ENCODE measurements around the gene TTYH1.
"Not testable (repeated sequence)": the region's sequence is repeated elsewhere in the genome, so short reads cannot be mapped to it uniquely, and the experiment has no call there.

TTYH1 gene

DNA sequence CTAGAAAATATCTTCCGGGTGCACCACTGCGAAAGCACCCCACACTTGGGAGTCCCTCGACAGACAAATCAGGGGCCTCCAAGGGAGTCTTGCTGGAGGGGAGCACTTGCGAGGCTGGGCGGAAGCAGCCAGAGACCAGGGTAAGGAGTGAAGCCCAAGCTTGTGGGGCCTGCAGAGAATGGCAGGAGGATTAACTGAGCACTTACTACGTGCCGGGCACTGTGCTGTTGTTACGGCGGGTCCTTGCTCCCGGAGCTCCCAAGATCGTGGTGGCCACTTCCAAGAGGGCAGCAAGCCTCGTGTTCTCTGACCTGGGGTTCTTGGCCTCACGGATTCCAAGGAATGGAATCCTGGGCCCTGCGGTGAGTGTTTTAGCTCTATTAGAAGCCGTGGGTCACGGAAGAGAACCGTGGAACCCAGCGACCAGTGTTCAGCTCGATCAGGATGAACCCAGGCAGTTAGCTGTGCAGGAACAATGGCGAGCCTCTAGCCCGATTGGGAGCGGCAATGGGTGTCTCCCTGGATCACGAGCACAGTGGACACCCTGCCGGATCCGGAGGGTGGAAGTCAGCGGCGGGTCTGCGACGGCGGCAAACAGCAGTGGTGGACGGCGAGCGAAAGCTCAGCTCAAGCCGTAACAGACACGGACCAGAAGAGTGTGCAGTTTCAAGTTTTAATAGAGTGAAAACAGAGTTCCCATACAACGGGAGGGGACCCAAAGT is 9.6 kb downstream of the TTYH1 start:
- DNase-seq, result no peak

DNA sequence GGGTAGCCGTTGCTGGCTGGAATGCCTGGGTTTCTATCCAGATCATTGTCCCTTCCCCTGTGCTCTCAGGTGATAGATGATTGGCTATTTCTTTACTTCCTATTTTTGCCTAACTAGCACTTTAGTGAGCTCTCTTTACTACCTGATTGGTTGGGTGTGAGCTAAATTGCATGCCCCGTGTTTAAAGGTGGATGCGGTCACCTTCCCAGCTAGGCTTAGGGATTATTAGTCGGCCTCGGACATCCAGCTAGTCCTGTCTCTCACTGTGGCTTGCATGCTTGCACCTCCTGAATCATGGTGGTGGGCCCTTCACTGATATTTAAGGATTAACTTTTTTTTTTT is 10.1 kb downstream of the TTYH1 start:
- DNase-seq, result no peak

DNA sequence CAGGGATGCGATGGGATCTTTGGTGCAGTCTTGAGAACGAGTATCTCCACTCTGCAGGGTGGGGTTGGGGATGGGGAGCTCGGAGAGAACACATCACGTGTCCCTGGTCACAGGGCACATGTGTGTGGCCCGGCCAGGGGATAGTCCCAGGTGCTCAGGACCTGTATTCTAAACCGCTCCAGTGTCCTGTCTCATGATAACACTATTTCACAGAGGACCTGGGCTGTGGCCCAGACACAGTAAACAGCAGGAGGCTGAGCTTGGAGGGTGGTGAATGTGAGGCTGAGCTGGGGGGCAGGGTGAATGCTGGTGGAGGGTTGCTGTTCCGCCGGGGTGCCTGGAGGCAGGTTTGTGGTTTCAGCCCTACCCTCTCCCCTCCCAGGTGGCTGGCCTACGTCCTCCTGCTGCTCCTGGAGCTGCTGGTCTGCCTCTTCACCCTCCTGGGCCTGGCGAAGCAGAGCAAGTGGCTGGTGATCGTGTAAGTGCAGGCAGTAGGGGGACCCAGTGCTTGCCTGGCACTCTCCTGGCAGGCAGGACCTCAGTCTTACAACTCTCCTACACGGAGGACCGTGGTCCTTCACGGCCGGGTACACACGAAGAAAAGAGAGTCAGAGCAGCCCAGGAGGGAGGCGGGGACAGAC is 11.1 kb downstream of the TTYH1 start:
- DNase-seq, result no peak

DNA sequence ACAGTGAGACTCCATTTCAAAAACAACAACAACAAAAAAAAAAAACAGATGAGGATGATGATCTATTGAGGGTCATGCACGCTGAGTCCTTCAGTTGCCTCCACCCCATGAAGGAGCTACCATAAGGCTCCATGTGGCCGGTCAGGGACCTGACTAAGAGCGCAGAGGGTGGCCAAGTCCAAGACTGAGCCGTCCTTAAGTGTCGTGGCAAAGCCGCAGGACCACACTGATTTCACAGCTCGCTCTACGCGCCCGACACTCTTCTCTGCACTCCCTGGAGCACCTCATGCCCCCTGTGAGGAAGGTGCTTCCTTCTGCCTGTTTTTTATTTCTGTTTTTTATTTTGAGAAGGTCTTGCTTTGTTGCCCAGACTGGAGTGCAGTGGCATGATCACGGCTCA is 12.3 kb downstream of the TTYH1 start:
- no peak for DNase-seq

DNA sequence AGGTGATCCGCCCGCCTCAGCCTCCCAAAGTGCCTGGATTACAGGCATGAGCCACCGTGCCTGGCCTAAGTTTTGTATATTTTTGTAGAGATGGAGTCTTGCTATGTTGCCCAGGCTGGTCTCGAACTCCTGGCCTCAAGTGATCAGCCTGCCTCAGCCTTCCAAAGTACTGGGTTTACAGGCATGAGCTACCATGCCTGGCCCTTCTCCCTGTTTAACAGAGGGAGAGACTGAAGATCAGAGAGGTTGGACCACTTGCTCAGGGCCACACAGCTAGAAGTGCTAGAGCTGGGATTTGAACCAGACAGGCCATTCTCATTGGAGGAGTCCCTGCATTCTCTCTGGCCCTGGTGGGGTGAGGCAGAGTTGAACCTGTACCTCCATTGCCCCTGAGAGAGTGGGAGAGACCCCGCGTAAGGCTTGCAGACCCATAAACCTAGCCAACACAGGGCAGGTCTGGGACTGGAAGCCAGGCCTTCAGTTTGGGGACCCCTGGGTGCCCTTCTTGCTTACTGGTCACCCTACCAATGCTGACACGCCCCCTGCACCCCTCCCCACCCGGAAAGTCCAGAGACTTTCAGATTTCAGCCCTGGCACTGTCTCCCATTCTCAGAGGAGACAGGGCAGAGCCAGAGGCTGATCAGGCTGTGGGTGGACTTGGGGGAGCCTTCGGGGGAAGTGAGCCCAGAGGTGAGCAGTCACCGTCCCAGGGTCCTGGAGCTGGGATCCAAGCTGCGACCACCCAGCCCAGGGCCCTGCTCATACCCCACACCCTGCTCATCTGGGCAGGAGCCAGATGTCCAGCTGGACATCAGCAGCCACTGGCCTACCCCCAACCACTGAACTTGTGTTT is 13.3 kb downstream of the TTYH1 start:
- no peak for DNase-seq

DNA sequence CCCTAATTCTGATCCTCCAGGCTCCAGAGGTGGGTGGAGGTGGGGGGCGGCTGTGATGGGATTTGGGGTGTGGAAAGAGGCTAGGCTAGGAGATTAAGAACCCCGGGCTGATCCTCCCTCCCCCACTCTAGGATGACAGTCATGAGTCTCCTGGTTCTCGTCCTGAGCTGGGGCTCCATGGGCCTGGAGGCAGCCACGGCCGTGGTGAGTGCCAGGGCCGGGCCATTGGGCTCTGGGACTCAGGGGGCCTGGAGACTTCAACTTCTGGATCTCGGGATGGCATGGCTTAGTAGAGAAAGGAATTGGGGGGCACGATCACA is 13.9 kb downstream of the TTYH1 start:
- DNase-seq, result no peak

DNA sequence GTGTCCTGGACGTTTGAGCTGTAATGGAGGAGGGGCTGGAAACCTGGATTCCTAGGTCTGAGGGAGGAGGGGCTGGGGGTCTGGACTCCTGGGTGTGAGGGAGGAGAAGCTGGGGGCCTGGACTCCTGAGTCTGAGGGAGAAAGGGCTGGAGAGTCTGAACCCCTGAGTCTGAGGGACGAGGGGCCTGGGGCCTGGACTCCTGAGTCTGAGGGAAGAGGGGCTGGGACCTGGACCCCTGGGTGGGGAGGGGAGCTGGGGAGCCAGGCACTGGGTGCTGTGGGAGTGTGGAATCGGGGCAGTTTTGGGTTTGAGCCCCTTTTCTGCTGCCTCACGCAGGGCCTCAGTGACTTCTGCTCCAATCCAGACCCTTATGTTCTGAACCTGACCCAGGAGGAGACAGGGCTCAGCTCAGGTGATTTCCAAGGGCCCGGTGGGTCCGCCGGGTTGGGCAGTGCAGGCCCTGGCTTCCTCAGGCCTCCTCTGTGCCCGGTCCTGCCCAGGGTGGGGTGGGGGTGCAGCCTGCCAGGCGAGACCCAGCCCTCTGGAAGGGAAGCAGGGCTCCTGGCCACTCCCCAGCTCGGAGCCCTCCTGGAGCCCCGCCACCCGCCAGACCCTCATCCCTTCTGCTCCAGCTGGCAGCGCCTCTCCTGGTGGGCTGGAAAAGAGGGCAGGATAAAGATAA is 14.4 kb downstream of the TTYH1 start:
- DNase-seq, result no peak

DNA sequence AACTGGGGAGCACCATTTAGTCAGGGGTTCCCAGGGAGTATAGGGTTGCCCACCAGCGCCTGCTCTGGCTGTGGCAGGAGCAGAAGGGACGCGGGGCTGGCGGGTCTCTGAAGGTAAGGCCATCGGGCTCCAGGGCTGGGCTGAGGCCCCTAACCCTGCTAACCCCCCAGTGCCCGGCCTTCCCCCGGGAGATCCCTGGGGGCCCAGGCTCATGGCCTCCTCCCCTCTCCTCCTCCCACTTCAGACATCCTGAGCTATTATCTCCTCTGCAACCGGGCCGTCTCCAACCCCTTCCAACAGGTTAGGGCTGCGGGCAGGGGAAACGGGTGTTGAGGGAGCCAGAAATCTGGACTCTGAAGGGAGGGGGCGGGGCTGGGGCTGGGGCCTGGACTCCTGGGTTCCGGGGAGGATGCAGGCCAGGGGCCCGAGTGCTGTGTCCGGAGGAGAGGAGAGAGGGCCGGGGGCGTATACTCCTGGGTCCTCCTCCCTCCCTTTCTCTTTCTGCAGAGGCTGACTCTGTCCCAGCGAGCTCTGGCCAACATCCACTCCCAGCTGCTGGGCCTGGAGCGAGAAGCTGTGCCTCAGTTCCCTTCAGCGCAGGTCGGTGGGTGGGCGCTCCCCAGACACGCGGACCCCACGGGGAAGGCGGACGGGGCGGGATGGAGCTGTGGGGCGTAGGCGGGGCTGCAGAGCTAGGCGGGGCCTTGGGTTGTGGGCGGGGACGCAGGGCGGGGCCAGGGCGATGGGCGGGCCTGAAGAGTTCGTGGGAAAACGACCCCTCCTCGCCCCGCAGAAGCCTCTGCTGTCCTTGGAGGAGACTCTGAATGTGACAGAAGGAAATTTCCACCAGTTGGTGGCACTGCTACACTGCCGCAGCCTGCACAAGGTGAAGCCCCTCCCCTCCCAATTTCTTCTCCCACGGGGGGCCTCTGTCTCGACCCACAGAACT is 15.3 kb downstream of the TTYH1 start:
- DNase-seq, result no peak

DNA sequence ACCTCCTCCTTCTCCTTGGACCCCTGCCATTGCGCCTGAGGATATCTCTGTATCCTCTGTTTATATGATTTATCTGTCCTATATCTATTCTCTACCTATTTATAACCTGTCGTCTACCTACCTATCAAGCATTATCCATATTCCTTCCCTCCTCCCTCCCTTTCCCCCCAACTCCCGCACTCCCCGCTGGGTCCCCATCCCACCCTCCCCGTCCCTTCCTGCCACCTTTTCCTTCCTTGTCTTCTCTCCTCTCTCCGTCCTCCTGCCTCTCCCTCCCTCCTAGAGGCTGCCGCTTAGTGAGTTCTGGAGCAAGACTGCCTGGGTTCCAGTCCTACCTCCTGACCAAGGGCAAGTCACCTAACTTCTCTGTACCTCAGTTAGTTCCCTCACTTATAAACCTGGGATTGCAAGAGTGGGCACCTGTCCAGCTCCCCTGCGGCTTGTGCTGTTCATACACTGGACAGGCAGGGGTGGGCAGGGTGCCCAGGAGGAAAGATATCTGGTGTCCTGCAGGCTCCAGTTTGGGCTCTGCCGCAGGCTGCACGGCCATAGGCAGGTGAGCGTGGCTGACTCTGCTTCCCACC is 16.1 kb downstream of the TTYH1 start:
- no peak for DNase-seq

DNA sequence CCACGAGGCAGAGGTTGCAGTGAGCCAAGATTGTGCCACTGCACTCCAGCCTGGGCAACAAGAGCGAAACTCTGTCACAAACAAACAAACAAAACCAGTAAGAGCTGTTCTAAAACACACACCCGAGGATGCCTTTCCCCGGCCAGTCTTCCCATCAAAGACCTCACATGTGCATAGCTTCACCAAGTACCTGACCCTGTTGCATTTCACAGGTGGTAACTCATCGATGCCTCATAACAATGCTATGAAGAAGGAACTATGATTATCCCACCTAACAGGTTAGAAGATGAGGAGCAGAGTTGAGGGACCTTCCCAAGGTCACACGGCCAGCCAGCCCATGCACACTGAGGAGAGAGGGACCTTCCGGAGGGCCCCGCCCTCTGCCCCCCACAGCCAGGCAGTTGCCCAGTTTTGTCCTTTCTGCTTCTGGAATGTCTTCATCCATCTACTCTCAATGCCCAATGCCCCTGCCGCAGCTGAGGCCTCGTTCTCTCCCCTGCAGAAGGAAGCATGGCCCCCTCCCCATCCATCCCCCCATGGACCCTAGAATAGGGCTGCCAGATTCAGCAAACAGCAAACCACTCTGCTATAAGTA is 17.0 kb downstream of the TTYH1 start:
- DNase-seq, result no peak

DNA sequence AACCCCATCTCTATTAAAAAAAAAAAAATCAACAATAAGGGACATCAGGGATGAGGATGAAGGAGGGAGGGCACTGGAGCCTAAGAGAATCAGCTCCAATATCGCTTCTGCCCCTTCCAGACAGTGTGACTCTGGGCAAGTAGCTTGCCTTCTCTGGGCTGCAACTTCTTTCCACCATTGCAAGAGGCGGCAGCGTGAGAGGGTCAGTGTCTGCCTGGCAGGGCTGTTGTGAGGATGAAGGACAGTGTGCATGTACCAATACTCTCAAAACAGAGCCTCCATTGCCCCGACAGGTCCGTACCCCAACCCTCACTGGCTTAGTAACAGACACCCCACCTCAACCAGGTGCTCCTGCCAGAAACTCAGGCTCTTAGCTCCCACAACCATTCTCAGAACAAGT is 18.4 kb downstream of the TTYH1 start:
- DNase-seq, result no peak

DNA sequence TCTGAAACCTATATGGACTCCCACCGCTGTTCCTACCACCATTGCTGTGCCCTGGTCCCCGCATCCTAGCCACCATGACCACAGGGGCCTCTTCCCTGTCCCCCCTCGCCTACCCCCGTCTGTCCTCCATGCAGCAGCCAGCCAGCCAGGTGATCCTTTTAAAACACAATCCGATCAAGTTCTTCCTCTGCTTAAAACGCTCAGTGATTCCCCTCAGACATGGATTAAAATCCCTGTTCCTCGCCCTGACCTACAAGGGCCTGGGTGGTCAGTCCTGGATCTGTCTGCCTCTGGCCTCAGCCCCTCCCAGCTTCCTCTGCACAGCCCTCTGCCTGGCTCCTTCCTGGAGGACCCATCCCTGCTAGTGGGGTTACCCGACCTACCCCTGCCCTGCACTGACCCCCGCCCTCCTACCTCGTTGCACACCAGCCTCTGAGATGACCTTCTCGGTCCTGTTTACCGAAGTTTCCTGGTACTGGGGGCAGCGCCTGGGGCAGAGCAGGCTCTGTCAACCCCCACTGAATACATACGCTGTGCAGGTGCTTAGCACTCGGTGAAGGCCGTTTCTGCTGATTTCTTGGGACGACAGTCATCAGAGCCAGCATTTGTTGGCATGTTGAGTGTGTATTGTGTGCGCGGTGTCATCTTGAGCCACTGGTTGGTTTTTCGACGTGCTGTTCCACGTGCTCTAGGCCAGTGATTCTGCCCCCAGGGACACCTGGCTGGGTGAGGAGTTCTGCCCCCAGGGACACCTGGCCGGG is 19.0 kb downstream of the TTYH1 start:
- no peak for DNase-seq

DNA sequence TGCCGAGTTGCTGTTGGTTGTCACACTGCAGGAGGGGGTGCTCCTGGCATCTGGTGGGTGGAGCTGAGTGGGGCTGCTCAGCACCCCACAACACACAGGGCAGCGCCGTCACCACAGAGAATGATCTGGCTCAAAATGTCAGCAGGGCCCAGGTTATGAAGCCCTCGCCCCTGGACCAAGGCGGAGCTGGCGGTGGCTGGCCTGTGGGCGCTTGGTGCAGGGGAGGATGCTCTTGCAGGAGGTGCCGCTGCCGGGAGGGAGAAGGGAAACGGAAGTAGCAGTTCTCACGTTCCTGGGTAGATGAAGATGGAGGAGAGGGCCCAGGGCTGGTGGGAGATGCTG is 19.6 kb downstream of the TTYH1 start:
- DNase-seq, result no peak

DNA sequence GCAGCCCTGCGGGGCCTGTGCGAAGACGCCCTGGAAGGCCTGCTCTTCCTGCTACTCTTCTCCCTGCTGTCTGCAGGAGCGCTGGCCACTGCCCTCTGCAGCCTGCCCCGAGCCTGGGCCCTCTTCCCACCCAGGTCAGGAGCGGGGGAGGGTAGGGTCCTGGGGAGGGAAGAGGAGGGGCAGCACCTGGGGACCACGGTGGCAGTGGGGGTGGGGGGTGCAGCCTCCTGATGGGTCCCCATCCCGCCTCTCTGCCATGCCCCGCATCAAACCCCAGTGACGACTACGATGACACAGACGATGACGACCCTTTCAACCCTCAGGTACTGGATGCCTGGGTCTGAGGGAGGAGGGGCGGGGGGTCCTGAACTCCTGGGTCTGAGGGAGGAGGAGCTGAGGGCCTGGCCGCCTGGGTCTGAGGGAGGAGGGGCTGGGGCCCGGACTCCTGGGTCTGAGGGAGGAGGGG is 20.3 kb downstream of the TTYH1 start:
- DNase-seq, result no peak

DNA sequence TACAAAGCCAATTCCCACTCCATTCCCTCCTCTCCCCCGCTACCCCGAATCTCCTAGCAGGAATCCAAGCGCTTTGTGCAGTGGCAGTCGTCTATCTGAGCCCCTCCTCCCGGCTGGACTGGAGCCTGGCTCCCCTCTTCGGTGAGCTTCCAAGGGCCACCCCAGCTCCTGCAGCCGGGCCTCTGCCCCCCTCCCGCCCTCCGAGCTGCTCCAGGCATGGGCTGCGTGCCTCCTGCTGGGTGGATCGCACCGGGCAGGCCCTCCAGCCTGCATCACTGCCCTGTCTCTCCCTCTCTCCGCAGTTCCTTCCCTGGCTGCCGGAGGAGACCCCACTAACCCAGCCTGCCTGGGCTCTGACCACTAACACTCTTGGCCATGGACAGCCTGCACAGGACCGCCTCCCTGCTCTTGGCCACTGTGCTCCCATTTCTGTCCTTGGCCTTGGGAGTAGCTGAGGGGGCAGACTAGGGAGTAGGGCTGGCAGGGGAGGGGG is 20.8 kb downstream of the TTYH1 start:
- DNase-seq, result no peak

DNA sequence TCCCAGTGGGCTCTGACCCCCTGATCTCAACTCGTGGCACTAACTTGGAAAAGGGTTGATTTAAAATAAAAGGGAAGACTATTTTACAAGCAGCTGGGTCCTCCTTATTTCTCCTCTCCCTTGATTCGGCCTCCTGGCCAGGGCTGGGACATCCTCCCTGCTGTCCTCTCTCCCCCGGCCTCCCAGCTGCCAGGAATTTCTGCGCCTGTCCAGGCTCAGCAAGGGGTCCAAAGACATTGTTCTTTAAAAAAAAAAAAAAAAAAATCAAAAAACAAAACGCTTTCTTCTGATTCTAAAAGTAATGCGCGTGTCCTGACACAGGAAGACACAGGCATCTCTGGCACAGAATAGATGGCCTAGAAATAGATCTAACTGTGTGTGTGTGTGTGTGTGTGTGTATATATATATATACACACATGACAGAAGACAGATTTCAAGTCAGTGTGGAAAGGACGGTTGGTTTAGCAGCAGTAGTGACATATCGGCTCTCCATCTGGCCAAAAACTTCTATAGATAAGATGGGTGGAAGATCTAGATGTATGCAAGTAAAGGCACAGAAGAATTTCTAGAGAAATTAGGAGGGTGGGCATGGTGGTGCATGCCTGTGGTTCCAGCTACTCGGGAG is 21.5 kb downstream of the TTYH1 start:
- no peak for DNase-seq

DNA sequence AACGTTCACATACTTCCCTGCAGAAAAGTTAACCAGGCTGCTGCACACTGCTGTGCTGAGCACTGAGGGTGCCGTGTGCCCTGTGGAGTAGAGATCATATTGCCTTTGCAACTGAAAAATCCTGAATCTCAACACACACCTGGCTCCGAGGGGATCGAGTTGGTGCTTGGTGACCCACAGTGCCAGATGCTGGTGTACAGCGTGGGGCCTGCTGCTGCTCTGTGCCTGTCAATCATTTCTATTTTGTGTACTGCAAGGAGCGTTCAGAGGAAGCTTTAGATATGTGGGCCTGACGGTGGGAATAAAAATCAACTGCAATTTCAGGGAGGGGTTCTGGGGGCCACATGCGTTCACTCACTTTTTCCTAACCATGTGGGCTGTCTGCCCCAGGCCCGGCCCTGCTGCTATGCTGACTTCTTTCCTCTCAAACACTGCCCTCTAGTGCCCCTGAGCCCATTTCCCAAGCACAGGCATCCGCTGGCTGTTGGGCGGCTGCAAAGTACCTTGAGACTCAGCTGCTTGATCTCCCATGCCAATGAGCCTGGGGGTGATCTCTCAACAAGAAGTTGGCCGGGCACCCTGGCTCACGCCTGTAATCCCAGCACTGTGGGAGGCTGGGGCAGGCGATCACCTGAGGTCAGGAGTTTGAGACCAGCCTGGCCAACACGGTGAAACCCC is 24.0 kb downstream of the TTYH1 start:
- DNase-seq, result peak; percentile 13

DNA sequence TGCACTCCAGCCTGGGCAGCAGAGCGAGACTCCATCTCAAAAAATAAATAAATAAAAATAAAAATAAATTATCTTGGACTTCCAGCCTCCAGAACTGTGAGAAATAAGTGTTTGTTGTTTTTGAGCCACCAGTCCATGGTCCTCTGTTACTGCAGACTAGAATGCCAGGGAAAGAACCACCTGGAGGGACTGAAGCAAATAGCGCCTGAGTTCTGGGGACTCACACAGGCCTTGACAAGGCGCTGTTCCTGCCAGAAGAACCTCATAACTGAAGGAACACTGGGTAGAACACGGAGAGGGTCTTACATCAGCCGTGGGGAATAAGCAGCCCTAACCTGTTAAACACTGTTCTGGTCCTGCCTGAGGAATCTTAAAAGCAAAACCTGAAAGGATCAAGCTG is 25.4 kb downstream of the TTYH1 start:
- DNase-seq, result no peak

DNA sequence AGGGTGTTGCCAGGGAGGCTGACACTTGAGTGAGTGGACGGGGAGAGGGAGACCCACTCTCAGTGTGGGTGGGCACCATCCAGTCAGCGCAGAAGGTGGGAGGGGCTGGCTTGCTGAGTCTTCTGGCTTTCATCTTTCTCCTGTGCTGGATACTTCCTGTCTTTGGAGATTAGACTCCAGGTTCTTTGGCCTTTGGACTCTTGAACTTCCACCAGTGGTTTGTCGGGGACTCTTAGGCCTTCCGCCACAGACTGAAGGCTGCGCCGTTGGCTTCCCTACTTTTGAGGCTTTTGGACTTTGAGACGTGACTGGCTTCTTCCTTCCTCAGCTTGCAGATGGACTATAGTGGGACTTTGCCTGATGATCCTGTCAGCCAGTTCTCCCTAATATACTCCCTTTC is 29.5 kb downstream of the TTYH1 start:
- DNase-seq, result no peak

DNA sequence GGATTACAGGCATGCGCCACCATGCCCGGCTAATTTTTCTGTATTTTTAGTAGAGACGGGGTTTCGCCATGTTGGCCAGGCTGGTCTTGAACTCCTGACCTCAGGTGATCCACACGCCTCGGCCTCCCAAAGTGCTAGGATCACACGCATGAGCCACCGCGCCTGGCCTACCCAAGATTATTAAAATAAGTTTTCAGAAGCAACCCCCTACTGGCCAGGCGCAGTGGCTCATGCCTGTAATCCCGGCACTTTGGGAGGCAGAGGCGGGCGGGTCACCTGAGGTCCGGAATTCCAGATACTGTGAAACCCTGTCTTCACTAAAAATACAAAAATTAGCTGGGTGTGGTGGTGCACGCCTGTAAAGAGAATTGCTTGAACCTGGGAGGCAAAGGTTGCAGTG is 31.1 kb downstream of the TTYH1 start:
- not testable (repeated sequence) for DNase-seq

All from SHP77 treated with DMSO at 0.1 percent for 48 hours (cell line).